ENCODE measurements around the gene LRRC2. TPM values are rescaled to one million over a fixed set of nuclear protein-coding genes. Genes with fewer than 3 reads are reported as not detected.

Gene LRRC2
- total RNA-seq, 1 donor, result 7.9 TPM

- no peak overlapping the region for H3K4me3 ChIP-seq (ENCODE audit: low read depth, low read length)
- DNase-seq (ENCODE audit: low read depth), result no peak
- no peak for TF ChIP-seq CTCF (IDR thresholded peaks at IDR 0.05; ENCODE audit: insufficient read depth, low read length)
Observed at GRCh38 chr3:46477756-46478155, 88.3 kb downstream of the LRRC2 start.

- H3K4me3 ChIP-seq (ENCODE audit: low read depth, low read length), result no peak overlapping the region
- no peak for TF ChIP-seq CTCF (IDR thresholded peaks at IDR 0.05; ENCODE audit: insufficient read depth, low read length)
- DNase-seq (ENCODE audit: low read depth), result no peak
Observed at GRCh38 chr3:46477145-46477544, 89.0 kb downstream of the LRRC2 start.

GRCh38 chr3:46472736-46473135 is 93.4 kb downstream of the LRRC2 start:
- no peak for DNase-seq (ENCODE audit: low read depth)
- H3K4me3 ChIP-seq (ENCODE audit: low read depth, low read length), result no peak overlapping the region
- TF ChIP-seq CTCF (IDR thresholded peaks at IDR 0.05; ENCODE audit: insufficient read depth, low read length), result no peak

- H3K4me3 ChIP-seq (ENCODE audit: low read depth, low read length), result no peak overlapping the region
- no peak for DNase-seq (ENCODE audit: low read depth)
- TF ChIP-seq CTCF (IDR thresholded peaks at IDR 0.05; ENCODE audit: insufficient read depth, low read length), result no peak
Observed at GRCh38 chr3:46471371-46471914, 94.7 kb downstream of the LRRC2 start.

- H3K4me3 ChIP-seq (ENCODE audit: low read depth, low read length), result no peak overlapping the region
- DNase-seq (ENCODE audit: low read depth), result no peak
- no peak for TF ChIP-seq CTCF (IDR thresholded peaks at IDR 0.05; ENCODE audit: insufficient read depth, low read length)
Observed at GRCh38 chr3:46470831-46471230, 95.3 kb downstream of the LRRC2 start.

- DNase-seq (ENCODE audit: low read depth), result peak; percentile 12
- no peak overlapping the region for H3K4me3 ChIP-seq (ENCODE audit: low read depth, low read length)
- no peak for TF ChIP-seq CTCF (IDR thresholded peaks at IDR 0.05; ENCODE audit: insufficient read depth, low read length)
Observed at GRCh38 chr3:46469680-46470357, 96.3 kb downstream of the LRRC2 start.

Measured in fibroblast of the aortic adventitia (primary cell).